NCI-H82 treated with DMSO at 0.1 percent for 48 hours (cell line): ENCODE data around the gene HERC3.

Experiments used
- DNase-seq: peaks from one replicate; lab custom pipeline; 2025; ENCODE audit not compliant: unreplicated experiment; lab: John Stamatoyannopoulos, UW

The HERC3 gene

DNA sequence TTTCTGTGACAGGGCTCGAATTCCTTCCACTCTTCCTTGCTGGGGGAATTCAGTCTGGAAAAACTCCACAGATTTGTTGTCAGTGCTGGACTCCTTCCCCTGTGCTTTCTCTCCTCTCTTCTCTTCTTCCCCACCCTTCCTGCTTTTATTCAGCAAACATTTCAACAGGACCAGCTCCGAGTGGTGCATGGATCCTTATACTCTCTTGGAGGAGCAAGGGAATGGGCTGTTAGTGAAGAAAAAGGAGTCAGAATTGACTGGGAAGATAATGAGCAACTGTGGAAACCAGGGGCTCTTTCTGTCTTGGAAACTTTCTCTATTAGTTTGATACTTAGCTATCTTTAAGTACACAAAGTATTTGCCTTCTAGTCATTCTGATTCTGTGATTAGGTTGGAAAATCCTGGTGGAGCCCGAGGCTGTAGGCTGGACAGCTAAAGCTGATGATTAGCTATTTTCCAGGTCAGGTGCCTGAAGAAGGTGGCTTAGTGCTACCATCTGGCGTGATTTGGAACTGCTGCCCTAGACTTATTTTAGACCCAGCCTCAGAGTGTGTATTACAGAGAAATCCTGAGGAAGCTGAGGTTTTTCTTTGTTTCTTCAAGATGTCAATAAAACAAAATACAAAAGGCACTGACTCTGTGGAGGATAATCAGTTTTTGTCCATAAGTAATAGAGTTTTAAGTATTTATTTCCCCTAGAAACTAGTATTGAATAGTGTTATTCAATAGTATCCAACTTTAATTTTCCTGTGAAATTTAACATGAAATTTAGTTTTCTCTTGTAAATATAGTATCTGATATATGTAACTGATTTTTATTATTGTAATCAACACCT lies 67.0 kb downstream of the HERC3 start:
- peak; percentile 43 for DNase-seq

DNA sequence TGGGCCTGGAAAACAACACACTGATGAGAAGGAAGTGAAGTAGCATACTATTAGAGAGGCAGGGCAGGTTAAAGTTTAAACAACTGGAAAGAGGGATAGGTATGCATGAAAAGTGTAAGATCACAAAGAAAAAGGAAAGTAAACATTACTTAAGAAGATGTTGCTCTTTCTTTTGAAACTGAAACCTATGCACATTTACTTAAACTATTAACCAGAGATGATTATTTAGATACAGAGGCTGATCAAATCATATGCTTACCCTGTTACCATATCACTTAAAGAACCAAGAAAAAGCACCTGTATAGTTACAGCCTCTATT lies 67.6 kb downstream of the HERC3 start:
- DNase-seq, result no peak

DNA sequence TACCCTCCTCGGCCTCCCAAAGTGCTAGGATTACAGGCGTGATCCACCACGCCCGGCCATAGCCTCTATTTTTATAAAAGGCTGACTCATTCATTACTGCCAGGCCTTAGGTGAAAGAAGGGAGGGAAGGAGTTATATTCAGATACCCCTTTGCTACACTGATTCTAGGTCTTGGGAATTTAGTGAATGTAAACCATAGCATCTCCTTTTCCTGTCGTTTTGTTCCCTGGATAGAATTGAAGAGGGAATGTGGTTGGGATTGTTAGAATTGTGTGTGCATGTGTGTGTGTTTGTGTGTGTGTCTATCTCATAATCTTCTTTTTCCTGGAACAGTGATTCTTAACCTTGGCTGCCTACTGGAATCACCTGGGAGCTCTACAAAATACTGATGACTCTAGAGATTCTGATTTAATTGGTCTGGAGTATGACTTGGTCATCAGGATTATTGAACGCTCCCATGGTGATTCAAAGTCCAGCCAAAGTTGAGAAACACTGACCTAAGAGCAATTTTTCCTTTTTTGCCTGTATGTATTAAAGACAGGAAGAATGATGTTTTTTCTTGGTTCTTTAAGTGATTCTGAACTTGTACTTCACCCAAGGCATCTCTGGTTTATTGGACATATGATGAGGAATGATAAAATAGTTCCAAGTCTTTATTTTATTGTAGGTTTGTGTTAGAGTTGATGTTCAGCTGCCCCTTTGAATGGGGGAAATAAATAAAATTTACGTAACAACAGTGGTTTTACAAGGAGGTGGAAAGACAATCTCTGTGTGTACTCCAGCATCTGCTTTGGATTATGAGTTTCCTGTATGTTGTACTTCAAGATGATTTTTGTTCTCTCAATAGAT lies 68.4 kb downstream of the HERC3 start:
- no peak for DNase-seq

DNA sequence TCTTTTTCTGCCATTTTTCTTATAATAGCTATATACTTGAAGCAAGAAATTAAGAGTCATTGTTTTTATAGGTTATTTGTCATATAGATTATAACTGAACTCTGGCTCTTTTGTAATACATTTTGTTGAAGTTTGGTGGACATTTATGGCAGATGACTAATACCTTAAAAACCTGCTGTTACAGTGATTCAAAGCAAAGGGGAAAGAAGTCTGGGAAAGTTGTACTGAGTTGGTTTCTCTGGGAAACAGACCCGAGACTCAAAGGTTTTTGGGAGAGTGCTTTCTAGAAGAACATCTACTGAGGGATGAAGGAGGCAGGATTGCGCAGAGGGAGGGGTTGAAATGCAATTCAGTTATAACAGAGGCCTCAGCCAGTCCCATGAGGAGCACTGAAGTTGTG lies 69.5 kb downstream of the HERC3 start:
- DNase-seq, result no peak

DNA sequence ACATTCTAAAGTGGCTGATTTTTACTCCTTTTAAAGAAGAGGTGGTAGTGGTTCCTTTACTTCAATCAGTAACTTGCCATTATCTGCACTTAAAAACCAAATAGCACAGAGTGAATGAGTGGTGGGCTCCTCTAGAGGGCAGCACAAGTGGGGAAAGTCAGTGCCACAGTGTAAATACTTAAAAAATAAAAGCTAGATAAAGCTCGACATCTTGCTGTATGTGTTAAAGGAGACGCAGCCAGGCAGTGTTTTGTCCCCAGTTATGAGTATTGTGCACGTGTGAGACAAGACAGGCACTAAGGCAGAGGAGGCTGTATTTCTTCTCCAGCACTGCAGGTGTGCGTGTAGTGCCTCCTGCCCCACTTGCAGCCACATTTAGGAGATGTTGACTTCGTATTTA lies 80.7 kb downstream of the HERC3 start:
- DNase-seq, result no peak

DNA sequence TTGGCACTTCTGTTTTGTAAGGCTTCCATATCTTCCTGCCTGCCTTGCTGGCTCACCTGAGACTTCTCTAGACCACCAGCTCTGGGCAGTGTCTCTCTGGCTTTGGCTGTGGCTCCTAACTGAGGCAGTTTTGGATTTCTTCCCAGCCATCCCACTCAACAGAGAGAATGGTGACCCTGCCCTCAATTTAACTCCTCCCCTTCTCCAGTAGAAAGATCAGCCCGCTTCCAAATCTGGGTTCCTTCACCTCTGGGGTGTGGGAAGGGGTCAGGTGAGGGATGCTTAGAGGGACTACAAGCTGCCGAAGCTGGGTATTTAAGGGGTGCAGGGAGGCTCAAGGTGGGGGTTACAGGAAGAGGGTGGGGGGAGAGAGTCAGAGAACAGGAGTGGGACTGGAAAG lies 81.6 kb downstream of the HERC3 start:
- no peak for DNase-seq

DNA sequence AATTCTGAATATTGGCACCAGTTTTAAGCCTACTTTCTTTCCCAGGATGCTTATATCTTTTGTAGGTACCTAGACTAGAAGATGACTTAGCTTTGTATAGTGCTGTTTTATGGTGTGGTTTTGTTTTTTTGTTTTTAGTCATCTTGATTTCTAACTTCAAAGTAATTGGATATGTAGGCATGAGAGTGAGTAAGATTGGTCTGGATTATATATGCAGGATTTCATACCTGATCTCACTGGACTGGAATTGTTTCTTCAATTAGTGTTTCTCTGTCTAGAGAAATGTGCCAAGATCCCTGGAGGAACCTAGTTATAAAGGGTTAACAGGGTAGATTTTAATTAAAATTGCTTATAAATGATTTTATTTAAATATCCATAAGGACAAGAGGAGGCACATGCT lies 82.3 kb downstream of the HERC3 start:
- DNase-seq, result no peak

DNA sequence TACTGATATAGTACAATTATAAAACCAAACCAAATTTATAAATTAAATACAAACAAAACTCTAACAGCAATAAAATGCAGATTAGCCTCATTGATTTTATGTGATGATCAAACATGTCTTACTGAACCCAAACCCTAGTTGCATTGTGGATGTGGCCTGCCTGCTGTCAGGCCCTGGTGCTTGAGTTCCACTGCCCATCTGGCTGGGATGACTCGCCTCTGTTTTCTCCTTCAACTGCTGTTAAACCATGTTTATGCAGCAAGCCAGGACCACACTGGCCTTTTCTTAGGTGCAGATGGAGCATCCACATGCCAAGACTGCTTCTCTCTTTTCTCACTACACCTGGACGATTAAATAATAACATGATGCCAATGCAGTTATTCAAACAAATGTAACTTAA lies 82.7 kb downstream of the HERC3 start:
- no peak for DNase-seq

DNA sequence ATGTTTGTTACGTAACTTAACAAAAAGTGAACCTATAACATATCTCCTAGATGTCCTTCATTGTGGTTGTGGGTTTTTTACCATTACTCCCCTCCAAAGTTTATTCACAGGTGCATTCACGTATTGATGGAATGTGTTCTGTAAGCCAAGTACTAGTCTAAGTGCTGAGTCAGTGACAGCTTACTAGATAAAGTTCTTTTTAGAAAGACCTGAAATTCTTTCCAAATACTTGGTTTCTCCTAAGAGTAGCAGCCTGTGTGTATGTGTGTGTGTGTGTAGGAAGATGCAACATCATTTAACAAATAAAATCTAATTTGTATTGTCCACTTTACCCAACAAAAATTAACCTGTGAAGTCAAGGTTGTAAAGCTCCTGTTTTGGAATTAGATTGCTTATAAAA lies 83.3 kb downstream of the HERC3 start:
- no peak for DNase-seq

DNA sequence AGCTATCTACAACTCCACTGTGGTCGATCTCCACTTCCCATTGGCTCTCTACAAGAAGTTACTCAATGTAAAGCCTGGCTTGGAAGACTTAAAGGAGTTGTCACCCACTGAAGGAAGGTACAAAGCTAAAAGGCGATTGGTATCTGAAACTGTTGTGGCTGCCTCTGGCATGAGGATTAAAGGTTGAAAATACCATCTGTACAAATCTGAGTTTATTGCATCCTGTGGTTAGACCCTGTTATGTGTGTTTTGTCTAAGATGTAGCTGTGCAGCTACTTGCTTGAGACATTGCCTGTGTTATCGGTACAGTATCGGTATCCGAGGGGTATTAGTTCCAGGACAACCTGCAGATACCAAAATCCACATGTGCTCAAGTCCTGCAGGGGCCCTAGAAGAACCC lies 88.9 kb downstream of the HERC3 start:
- DNase-seq, result no peak

DNA sequence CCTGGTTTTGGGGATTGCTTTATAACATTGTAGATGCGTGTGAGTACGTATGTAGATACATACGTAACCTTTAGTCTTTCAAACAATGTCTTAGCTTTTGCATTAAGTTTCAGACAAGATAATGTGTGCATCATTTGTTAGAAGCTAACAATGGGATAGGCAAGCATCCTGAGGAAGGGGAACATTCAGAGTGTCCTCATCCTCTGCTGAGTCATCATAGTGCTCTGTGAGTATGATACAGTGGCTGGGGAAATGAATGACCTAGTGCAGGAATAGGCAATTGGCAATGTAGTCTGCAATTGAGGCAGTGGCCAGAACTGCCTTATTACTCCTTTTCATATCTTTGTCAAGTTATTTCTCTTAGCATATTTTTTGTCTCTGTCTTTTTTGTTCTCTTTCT lies 98.1 kb downstream of the HERC3 start:
- DNase-seq, result no peak

DNA sequence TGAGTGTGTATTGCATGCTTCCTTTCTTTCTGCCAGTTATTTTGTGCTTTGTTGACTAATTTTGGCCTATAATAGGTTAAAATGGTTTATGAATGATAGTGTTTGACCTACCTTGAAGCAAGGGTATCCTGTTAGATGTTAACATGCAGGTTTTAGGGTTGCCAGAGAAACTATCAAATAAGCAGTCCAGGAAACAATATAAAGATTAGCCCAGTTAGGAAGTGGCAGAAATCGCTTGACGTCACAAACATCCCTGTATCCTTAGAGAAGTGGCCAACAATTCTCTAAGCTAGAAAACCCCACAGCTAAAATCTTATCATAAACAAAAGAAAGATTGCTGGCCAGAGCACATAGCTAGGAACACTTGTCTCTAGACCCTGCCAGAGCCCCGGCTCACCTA lies 101.5 kb downstream of the HERC3 start:
- DNase-seq, result no peak

DNA sequence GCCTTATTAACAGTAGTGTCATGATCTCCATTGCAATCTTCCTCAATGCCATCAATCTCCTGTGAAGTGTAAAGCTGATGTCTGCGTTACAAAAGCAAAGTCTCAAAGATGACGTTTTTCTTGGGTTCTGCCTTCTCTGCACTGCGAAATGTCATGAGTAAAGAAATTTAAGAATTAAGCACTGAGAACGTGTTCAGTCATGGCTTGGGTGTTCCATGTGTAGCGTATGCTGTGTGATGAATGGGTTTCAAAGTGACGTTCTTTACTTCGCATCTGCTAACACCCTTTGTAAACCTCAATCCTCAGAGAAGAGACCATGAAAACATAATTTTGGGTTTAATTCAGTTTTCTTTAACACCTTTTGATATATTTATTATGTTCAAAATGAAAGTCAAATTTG lies 104.3 kb downstream of the HERC3 start:
- DNase-seq, result no peak

DNA sequence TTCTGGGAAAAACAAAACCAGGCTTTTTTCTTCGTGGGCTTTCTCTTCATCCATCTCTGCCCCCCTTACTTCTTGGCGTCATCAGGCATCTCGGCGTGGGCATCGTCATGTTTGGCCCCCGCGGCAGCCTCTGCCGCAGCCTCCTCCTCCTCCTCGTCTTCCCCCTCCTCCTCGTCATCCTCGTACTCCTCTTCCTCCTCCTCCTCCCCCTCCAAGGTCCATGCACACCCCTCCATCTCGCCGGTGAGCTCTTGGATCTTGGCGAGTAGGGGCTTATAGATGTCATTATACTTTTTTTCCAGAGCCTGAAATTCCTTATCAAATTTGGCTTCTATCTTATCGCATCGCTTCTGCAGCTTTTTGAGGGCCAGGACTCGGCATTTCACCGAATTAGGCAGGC lies 104.9 kb downstream of the HERC3 start:
- DNase-seq, result no peak

DNA sequence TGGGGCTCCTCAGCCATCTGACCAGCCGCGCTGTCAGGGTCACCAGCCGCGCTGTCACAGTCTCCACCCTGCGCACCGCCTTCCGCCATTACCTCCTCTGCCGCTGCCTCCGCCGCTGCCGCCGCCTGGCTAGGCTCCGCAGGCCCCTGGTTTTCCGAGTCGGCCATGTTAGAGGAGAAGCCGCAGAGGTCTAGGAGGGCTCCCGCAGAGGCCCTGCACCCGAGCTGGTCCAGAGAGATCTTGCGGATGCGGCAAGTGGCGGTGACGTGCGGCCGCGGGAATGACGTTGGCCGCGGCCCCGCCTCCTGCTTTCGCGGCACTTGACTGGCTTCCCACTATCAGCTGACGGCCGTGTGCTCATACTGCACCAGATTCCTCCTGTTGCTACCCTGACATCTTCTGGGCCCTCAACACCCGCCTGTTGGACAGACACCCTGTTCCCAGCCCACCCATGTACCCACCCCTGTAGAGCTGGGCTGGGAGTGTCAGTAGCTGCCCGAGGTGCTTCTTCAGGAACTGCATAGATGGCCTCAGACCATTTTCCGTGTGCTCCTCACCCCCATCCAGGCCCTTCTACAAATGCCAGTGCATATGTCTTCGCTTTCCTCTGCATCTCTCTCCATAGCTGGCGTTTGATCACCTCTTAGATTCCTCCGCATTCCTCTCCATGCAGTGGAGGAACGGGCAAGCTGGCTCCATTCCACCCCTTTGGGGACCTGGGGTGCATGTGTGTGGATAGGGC lies 105.5 kb downstream of the HERC3 start, which contains the start of gene NAP1L5:
Gene NAP1L5, minus strand, starts transcription at position 242 of the 742 bp plus-strand sequence. Its CDS starts 75 bp downstream, at position 167.
- DNase-seq, result no peak

DNA sequence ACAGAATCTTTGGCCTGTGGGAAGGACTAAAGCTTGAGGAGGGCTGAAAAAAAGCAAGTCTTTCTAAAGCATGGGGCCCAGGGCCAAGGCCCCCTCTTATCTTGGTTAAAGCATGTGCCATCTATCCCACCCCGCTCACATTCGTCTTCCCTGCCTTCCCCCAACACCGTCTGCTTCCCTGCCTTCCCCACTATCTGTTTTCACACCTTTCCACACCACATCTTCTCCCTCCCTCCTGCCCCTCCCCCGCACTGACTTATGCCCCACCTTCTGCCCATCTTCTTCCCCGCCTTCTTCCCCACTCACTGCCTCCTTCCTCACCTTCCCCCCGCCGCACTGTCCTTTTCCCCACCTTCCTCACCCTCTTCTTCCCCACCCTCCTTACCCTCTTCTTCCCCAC lies 106.2 kb downstream of the HERC3 start:
- no peak for DNase-seq

DNA sequence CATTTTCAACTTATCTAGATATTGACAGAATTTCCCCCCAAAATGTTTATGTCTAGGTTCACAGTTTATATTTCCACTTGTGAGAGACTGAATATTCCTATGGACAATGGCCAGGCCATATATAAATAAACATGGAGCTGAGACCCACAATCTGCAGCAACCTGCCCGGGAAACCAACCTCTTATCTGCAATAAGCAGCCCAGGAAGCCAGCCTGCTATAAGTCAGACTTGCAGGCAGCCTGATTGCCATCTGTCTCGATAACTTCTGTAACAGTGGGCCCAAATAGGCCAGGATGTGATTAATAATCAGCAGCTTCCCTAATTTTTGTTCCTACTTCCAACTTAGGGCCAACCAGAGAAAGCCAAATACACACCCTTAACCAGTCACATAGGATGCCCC lies 110.5 kb downstream of the HERC3 start:
- DNase-seq, result no peak

DNA sequence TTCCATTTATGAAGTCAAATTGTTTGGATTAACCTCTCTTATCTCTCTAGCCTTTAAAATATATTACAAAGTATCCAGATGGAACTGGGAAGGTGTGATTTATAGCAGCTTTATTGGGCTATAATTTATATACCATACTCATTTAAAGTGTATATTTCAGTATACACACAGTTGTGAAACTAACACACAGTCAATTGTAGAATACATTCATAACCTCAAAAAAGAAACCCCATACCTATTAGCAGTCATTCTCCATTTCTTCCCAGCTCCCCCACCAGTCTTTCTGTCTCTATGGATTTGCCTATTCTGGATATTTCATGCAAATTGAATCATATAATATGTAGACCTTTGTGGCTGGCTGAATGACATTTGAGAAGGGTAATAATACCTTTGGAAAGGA lies 112.9 kb downstream of the HERC3 start:
- no peak for DNase-seq

DNA sequence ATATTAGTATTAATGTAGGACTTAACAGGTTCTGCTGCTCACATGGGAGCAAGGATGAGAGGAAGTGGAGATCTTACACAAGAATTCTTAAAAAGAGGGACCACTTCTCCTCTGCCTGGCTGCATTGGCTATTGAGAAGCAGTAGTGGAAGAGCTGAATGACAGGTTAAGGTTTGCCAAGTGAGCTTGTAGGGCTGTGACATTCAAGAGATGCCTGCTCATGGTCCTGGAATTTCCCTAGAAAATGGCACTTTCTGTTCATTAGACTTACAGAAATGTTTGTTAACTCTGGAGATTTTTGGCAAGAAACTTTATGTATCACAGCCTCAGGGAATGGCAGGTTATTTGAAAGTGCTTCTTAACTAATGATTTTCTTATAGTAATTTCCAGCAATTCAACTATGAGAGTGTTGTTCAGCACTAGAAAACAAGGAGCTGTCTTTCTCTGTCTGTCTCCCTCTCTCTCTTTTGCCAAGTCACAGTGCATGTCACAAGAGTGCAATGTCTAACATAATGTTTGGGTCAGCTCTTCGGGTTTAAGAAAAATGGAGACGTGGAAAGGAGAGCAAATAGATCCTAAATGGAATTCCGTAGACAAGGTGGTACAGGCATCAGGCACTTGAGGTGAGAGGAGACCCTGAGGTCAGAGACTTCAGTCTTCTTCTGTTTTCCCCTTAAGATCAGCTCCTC lies 113.7 kb downstream of the HERC3 start:
- no peak for DNase-seq

DNA sequence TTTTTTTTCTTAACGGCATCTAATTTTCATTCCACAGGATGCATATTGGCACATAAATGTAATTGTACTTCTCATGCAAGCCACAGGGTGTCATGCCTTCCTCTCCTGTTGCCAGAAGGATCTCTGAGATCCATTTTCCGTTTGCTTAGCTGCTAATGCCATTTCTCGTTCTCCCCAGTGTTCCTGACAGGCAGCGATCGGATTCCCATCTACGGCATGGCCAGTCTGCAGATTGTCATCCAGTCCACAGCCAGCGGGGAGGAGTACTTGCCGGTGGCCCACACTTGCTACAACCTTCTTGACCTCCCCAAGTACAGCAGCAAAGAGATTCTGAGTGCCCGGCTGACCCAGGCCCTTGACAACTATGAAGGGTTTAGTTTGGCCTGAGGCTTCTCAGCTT lies 114.3 kb downstream of the HERC3 start:
- no peak for DNase-seq

DNA sequence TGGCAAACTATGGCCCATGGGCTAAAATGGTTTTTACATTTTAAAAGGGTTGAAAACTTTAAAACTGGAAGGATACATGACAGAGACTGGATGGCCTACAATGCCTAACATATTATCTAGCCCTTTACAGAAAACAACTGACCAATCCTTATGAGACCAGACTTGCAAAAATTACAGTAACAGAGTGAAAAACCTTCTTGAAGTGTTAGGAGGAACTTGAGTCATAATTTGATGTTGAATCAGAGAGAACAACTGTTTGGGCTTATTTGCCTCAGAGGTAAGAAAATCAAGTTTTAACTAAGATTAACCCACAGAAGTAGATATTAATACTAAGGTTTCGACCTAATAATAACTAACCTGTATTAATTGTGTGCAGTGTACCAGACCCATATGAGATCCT lies 117.7 kb downstream of the HERC3 start:
- DNase-seq, result no peak
